NCI-H2196 treated with DMSO at 0.1 percent for 48 hours (cell line): ENCODE data around the gene DYNC1LI1.
"Not testable (repeated sequence)": the region's sequence is repeated elsewhere in the genome, so short reads cannot be mapped to it uniquely, and the experiment has no call there.

Experiments
- DNase-seq: peaks from one replicate; lab custom pipeline; 2025; ENCODE audit not compliant: unreplicated experiment; lab: John Stamatoyannopoulos, UW

DYNC1LI1 gene

GRCh38 chr3:32584660-32585059 lies 14.0 kb upstream of the DYNC1LI1 start:
- DNase-seq: peak; percentile 2

GRCh38 chr3:32583708-32584107 lies 13.1 kb upstream of the DYNC1LI1 start:
- no peak for DNase-seq

GRCh38 chr3:32578669-32579068 lies 8.0 kb upstream of the DYNC1LI1 start:
- DNase-seq: not testable (repeated sequence)

- no peak for DNase-seq
Measured at GRCh38 chr3:32577581-32578556, 7.2 kb upstream of the DYNC1LI1 start.

GRCh38 chr3:32577174-32577573 lies 6.5 kb upstream of the DYNC1LI1 start:
- no peak for DNase-seq

GRCh38 chr3:32575451-32576113 lies 4.9 kb upstream of the DYNC1LI1 start:
- no peak for DNase-seq

GRCh38 chr3:32571192-32571485 lies 481 bp upstream of the DYNC1LI1 start:
- DNase-seq: no peak

- no peak for DNase-seq
Measured at GRCh38 chr3:32569540-32570420, 878 bp downstream of the DYNC1LI1 start.

- DNase-seq: no peak
Measured at GRCh38 chr3:32568953-32569352, 1.7 kb downstream of the DYNC1LI1 start.

- no peak for DNase-seq
Measured at GRCh38 chr3:32564195-32564594, 6.5 kb downstream of the DYNC1LI1 start.

GRCh38 chr3:32562640-32563039 lies 8.0 kb downstream of the DYNC1LI1 start:
- DNase-seq: no peak

- peak; percentile 18 for DNase-seq
Measured at GRCh38 chr3:32557640-32558352, 12.9 kb downstream of the DYNC1LI1 start.

- no peak for DNase-seq
Measured at GRCh38 chr3:32556332-32556731, 14.3 kb downstream of the DYNC1LI1 start.

GRCh38 chr3:32553973-32554372 lies 16.7 kb downstream of the DYNC1LI1 start:
- DNase-seq: no peak

GRCh38 chr3:32553459-32553858 lies 17.2 kb downstream of the DYNC1LI1 start:
- DNase-seq: no peak

- DNase-seq: no peak
Measured at GRCh38 chr3:32552013-32552412, 18.6 kb downstream of the DYNC1LI1 start.

GRCh38 chr3:32551496-32551895 lies 19.2 kb downstream of the DYNC1LI1 start:
- no peak for DNase-seq

- no peak for DNase-seq
Measured at GRCh38 chr3:32551087-32551486, 19.6 kb downstream of the DYNC1LI1 start.

- DNase-seq: no peak
Measured at GRCh38 chr3:32545305-32545704, 25.4 kb downstream of the DYNC1LI1 start.

GRCh38 chr3:32544894-32545293 lies 25.8 kb downstream of the DYNC1LI1 start:
- no peak for DNase-seq

GRCh38 chr3:32542807-32543206 lies 27.9 kb downstream of the DYNC1LI1 start:
- DNase-seq: no peak
